Gastroesophageal sphincter (tissue), 4 donors: ENCODE results near the gene KCNMB1. TPM values are rescaled to one million over a fixed set of nuclear protein-coding genes. Genes with fewer than 3 reads are reported as not detected.

Experiments
- ATAC-seq: fragments of 150-250 bp; one replicate; pipeline ENCODE4 v1.9.1; 2016; ENCODE audit warnings: mild to moderate bottlenecking, moderate library complexity
- H3K27ac ChIP-seq, 4 donors: fragments of 200-600 bp; sonication (generic) in 3 of 4; 1 replicate in 3 of 4; 2 replicates in 1 of 4; pipeline ENCODE4 v1.5.1; 2016 to 2019
- H3K27me3 ChIP-seq: fragments of 200-600 bp; sonication (generic); one replicate; pipeline ENCODE4 v1.5.1; 2019
- H3K36me3 ChIP-seq, 2 donors: fragments of 200-600 bp; sonication (generic); one replicate each; pipeline ENCODE4 v1.5.1; 2019; ENCODE audit warnings: control low read depth in 1 of 2
- H3K4me1 ChIP-seq, 3 donors: fragments of 200-600 bp; sonication (generic); 1 replicate in 2 of 3; 2 replicates in 1 of 3; pipeline ENCODE4 v1.5.1; 2016 to 2019; ENCODE audit warnings: control low read depth in 2 of 3
- H3K4me3 ChIP-seq, 2 donors: fragments of 200-600 bp; sonication (generic); one replicate each; pipeline ENCODE4 v1.5.1; 2019; ENCODE audit warnings: mild to moderate bottlenecking in 1 of 2, moderate library complexity in 1 of 2
- H3K9me3 ChIP-seq, 3 donors: fragments of 200-600 bp; sonication (generic); one replicate each; pipeline ENCODE4 v1.5.1; 2017 to 2019; ENCODE audit warnings: control low read depth in 2 of 3
- CTCF ChIP-seq, 4 experiments: fragments of 200-600 bp in 2 of 4; fragments of 450-650 bp in 2 of 4; sonication (generic) in 1 of 4; IDR thresholded peaks; one replicate each; pipeline ENCODE4 v1.5.1; 2017 to 2019; ENCODE audit warnings: antibody characterized with exemption in 4 of 4, mild to moderate bottlenecking in 2 of 4, moderate library complexity in 2 of 4
- EP300 ChIP-seq: sonication (generic); formaldehyde crosslinking; IDR thresholded peaks from one replicate; pipeline ENCODE4 v1.6.1; 2017; ENCODE audit warnings: antibody characterized with exemption, mild to moderate bottlenecking
- POLR2A ChIP-seq, 2 donors: fragments of 450-650 bp; IDR thresholded peaks; one replicate each; pipeline ENCODE4 v1.6.1; 2017; ENCODE audit warnings: antibody characterized with exemption in 2 of 2, mild to moderate bottlenecking in 2 of 2, moderate library complexity in 1 of 2
- POLR2AphosphoS5 ChIP-seq: sonication (generic); formaldehyde crosslinking; IDR thresholded peaks from one replicate; pipeline ENCODE4 v1.6.1; 2017; ENCODE audit warnings: antibody characterized with exemption
- WGBS, 2 donors: methylation state at CpG; one replicate each; pipeline ENCODE4 v1.1.5; 2018; ENCODE audit warnings: low coverage in 1 of 2; 5-methylcytosine and 5-hydroxymethylcytosine counted together
- total RNA-seq, 4 donors: library from RNA; depleted of rRNA; stranded (reverse); fragments of >200 nt; gene quantifications; one replicate each; pipeline ENCODE4 v1.1.0, GENCODE V29; 2016

The KCNMB1 gene
- total RNA-seq, 4 donors from 2014 or later = 38.0 to 78.3 (median 66.6) TPM

GRCh38 chr5:170404398-170404797 is 15.2 kb upstream of the KCNMB1 start:
- no peak overlapping the region for H3K27ac ChIP-seq
- H3K4me3 ChIP-seq = no peak overlapping the region
- peak; percentile 39 for ATAC-seq
- H3K36me3 ChIP-seq = peaks cover 0 to 13% of the 10 kb centered on the region in 2 donors
- H3K4me1 ChIP-seq = peaks cover 0 to 19% (median 11%) of the 10 kb centered on the region in 3 donors
- no CpG with 5 or more reads among the region's 2 CpGs for WGBS, 2 donors
- TF ChIP-seq CTCF (IDR thresholded peaks at IDR 0.05) (no peak), POLR2AphosphoS5 (no peak), POLR2A (IDR thresholded peaks at IDR 0.05) (no peak), EP300 (no peak)
- H3K9me3 ChIP-seq = no peaks in the 10 kb centered on the region
- H3K27me3 ChIP-seq = no peaks in the 10 kb centered on the region

GRCh38 chr5:170403675-170404074 is 14.5 kb upstream of the KCNMB1 start:
- Histone ChIP-seq H3K36me3 (peaks cover 0 to 13% of the 10 kb centered on the region in 2 donors), H3K9me3 (no peaks in the 10 kb centered on the region), H3K4me3 (no peak overlapping the region), H3K27me3 (no peaks in the 10 kb centered on the region), H3K4me1 (peaks cover 0 to 14% (median 8%) of the 10 kb centered on the region in 3 donors), H3K27ac (no peak overlapping the region)
- TF ChIP-seq POLR2AphosphoS5 = no peak
- no peak for TF ChIP-seq CTCF (IDR thresholded peaks at IDR 0.05)
- no peak for TF ChIP-seq EP300
- no peak for TF ChIP-seq POLR2A (IDR thresholded peaks at IDR 0.05)
- WGBS, 2 donors = 72 to 81% methylated on average over 4 of the region's 4 CpGs
- ATAC-seq = no peak

GRCh38 chr5:170402508-170402907 is 13.3 kb upstream of the KCNMB1 start:
- H3K27ac ChIP-seq = no peak overlapping the region
- no peaks in the 10 kb centered on the region for H3K27me3 ChIP-seq
- WGBS, 2 donors = 100% methylated on average over 1 of the region's 2 CpGs; no CpG with 5 or more reads in 1 of the 2 donors
- H3K4me3 ChIP-seq = no peak overlapping the region
- H3K4me1 ChIP-seq = peaks cover 0 to 8% (median 0%) of the 10 kb centered on the region in 3 donors
- H3K9me3 ChIP-seq = no peaks in the 10 kb centered on the region
- TF ChIP-seq CTCF (IDR thresholded peaks at IDR 0.05) (no peak), POLR2AphosphoS5 (no peak), EP300 (no peak), POLR2A (IDR thresholded peaks at IDR 0.05) (no peak)
- no peak for ATAC-seq
- H3K36me3 ChIP-seq = peaks cover 0 to 13% of the 10 kb centered on the region in 2 donors

GRCh38 chr5:170397059-170397458 is 7.9 kb upstream of the KCNMB1 start:
- WGBS, 2 donors = 70 to 94% methylated on average over 2 of the region's 2 CpGs
- no peak for ATAC-seq

GRCh38 chr5:170393958-170394357 is 4.8 kb upstream of the KCNMB1 start:
- no peak for ATAC-seq
- 80 to 100% methylated on average over 1 of the region's 8 CpGs for WGBS, 2 donors
- Histone ChIP-seq H3K36me3 (no peaks in the 10 kb centered on the region), H3K27ac (peak overlapping the region in 1 of 4 donors; percentile 17), H3K27me3 (no peaks in the 10 kb centered on the region), H3K4me1 (peaks cover 2 to 84% (median 2%) of the 10 kb centered on the region in 3 donors), H3K9me3 (no peaks in the 10 kb centered on the region), H3K4me3 (no peak overlapping the region)
- TF ChIP-seq POLR2A (IDR thresholded peaks at IDR 0.05) (no peak), POLR2AphosphoS5 (no peak), CTCF (IDR thresholded peaks at IDR 0.05) (no peak), EP300 (no peak)

More at GRCh38 chr5:170397059-170397458, 7.9 kb upstream of the KCNMB1 start:
- H3K4me1 ChIP-seq = peaks cover 0 to 58% (median 0%) of the 10 kb centered on the region in 3 donors
- TF ChIP-seq POLR2A (IDR thresholded peaks at IDR 0.05) (no peak), POLR2AphosphoS5 (no peak), EP300 (no peak)
- no peak overlapping the region for H3K27ac ChIP-seq
- no peaks in the 10 kb centered on the region for H3K9me3 ChIP-seq
- peaks cover 0 to 7% of the 10 kb centered on the region in 2 donors for H3K36me3 ChIP-seq
- H3K4me3 ChIP-seq = no peak overlapping the region
- no peaks in the 10 kb centered on the region for H3K27me3 ChIP-seq
